ENCODE data around the gene TPGS2.

DNA sequence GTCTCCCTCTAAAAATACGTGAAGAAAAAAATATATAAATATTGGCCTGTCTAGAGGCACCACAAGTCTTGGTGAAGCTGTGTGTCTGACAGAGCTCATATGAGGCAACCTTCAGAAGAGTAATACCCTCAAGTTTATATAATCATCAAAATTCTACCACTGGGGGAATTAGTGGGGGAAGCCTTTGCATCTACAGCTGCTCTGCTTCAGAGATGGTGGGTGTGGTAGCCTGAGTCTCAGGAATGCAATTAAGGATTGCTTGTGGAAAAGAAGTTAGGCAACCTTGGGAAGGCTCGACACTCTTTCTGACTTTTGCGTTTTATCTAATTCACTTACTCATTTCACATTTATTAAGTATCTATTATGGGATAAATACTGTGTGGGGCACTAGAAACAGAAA, 17.4 kb downstream of the TPGS2 start:
- no peak for TF ChIP-seq EZH2 (IDR thresholded peaks at IDR 0.05; ENCODE audit: borderline replicate concordance, insufficient read depth, low read length, poor library complexity, severe bottlenecking)
- no peak for TF ChIP-seq EP300 (conservative IDR thresholded peaks at IDR 0.05; ENCODE audit: poor library complexity, severe bottlenecking)
- TF ChIP-seq, protein P1, sequence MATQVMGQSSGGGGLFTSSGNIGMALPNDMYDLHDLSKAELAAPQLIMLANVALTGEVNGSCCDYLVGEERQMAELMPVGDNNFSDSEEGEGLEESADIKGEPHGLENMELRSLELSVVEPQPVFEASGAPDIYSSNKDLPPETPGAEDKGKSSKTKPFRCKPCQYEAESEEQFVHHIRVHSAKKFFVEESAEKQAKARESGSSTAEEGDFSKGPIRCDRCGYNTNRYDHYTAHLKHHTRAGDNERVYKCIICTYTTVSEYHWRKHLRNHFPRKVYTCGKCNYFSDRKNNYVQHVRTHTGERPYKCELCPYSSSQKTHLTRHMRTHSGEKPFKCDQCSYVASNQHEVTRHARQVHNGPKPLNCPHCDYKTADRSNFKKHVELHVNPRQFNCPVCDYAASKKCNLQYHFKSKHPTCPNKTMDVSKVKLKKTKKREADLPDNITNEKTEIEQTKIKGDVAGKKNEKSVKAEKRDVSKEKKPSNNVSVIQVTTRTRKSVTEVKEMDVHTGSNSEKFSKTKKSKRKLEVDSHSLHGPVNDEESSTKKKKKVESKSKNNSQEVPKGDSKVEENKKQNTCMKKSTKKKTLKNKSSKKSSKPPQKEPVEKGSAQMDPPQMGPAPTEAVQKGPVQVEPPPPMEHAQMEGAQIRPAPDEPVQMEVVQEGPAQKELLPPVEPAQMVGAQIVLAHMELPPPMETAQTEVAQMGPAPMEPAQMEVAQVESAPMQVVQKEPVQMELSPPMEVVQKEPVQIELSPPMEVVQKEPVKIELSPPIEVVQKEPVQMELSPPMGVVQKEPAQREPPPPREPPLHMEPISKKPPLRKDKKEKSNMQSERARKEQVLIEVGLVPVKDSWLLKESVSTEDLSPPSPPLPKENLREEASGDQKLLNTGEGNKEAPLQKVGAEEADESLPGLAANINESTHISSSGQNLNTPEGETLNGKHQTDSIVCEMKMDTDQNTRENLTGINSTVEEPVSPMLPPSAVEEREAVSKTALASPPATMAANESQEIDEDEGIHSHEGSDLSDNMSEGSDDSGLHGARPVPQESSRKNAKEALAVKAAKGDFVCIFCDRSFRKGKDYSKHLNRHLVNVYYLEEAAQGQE (IDR thresholded peaks at IDR 0.05; ENCODE audit: borderline replicate concordance), result no peak
- TF ChIP-seq, protein P2, sequence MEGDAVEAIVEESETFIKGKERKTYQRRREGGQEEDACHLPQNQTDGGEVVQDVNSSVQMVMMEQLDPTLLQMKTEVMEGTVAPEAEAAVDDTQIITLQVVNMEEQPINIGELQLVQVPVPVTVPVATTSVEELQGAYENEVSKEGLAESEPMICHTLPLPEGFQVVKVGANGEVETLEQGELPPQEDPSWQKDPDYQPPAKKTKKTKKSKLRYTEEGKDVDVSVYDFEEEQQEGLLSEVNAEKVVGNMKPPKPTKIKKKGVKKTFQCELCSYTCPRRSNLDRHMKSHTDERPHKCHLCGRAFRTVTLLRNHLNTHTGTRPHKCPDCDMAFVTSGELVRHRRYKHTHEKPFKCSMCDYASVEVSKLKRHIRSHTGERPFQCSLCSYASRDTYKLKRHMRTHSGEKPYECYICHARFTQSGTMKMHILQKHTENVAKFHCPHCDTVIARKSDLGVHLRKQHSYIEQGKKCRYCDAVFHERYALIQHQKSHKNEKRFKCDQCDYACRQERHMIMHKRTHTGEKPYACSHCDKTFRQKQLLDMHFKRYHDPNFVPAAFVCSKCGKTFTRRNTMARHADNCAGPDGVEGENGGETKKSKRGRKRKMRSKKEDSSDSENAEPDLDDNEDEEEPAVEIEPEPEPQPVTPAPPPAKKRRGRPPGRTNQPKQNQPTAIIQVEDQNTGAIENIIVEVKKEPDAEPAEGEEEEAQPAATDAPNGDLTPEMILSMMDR (IDR thresholded peaks at IDR 0.05; ENCODE audit: poor library complexity, severe bottlenecking), result no peak

Measured in neural cell (in vitro differentiated cells).